K562 (cell line): ENCODE measurements around the gene FFAR1. TPM values are rescaled to one million over a fixed set of nuclear protein-coding genes. Genes with fewer than 3 reads are reported as not detected.

Source experiments
- BCOR ChIP-seq: fragments of 450-650 bp; IDR thresholded peaks from 2 replicates; pipeline ENCODE4 v1.6.1; 2016
- BRD4 ChIP-seq: fragments of 200-600 bp; sonication (generic); IDR thresholded peaks from 2 replicates; pipeline ENCODE4 v1.6.1; 2017; ENCODE audit warnings: inconsistent platforms
- E2F8 ChIP-seq: fragments of 450-650 bp; IDR thresholded peaks from 2 replicates; pipeline ENCODE4 v1.7.1; 2018; ENCODE audit warnings: mild to moderate bottlenecking, low read depth; ENCODE audit not compliant: partially characterized antibody
- KDM5B ChIP-seq: fragments of 200-600 bp; sonication (generic); IDR thresholded peaks from 2 replicates; pipeline ENCODE4 v1.6.1; 2012; ENCODE audit warnings: low read depth, mild to moderate bottlenecking, moderate library complexity, low read length, control low read depth, inconsistent platforms; ENCODE audit not compliant: insufficient replicate concordance
- POU5F1 ChIP-seq: fragments of 150-350 bp; IDR thresholded peaks from 2 replicates; pipeline ENCODE4 v1.6.1; 2014; ENCODE audit warnings: borderline replicate concordance, low read length, low read depth, mild to moderate bottlenecking; ENCODE audit not compliant: partially characterized antibody
- RAD21 ChIP-seq, 2 experiments: fragments of 250-450 bp in 1 of 2; fragments of 450-650 bp in 1 of 2; sonication (Bioruptor Pico) in 1 of 2; formaldehyde crosslinking in 1 of 2; IDR thresholded peaks in 1 of 2; conservative IDR thresholded peaks in 1 of 2; 2 replicates each; pipeline versions ENCODE4 v1.4.0 to v1.8.0; 2020 to 2022; ENCODE audit warnings: mild to moderate bottlenecking in 2 of 2, moderate library complexity in 1 of 2
- SRSF9 ChIP-seq: fragments of 200-400 bp; formaldehyde crosslinking; IDR thresholded peaks from 2 replicates; pipeline ENCODE4 v1.6.1; 2017; ENCODE audit warnings: low read depth, low read length, borderline replicate concordance
- TFAP4 ChIP-seq: sonication (generic); formaldehyde crosslinking; IDR thresholded peaks from 2 replicates; pipeline ENCODE4 v1.8.0; 2022; ENCODE audit warnings: missing genetic modification reagents, mild to moderate bottlenecking, moderate library complexity, borderline replicate concordance
- U2AF1 ChIP-seq: fragments of 200-400 bp; formaldehyde crosslinking; optimal IDR thresholded peaks from 2 replicates; pipeline ENCODE3; 2017; ENCODE audit warnings: mild to moderate bottlenecking, low read depth, low read length, moderate library complexity
- ZBTB17 ChIP-seq: fragments of 450-650 bp; formaldehyde crosslinking; IDR thresholded peaks from 2 replicates; pipeline ENCODE4 v1.4.0; 2020; ENCODE audit warnings: mild to moderate bottlenecking
- ZNF239 ChIP-seq: fragments of 250-450 bp; sonication (Bioruptor Pico); IDR thresholded peaks from 2 replicates; pipeline ENCODE4 v1.4.0; 2020; ENCODE audit warnings: mild to moderate bottlenecking
- ZNF512 ChIP-seq: IDR thresholded peaks from 2 replicates; pipeline ENCODE4 v1.6.1; 2016; ENCODE audit warnings: missing genetic modification characterization, missing compliant biosample characterization
- polyA plus RNA-seq, 8 experiments: library from polyadenylated mRNA; depleted of rRNA in 4 of 8; stranded (reverse) in 5 of 8; unstranded in 3 of 8; fragments of >200 nt; fragmentation: Nextera tagmentation in 2 of 8; fragmentation: Illumina TruSeq in 1 of 8; extraction: Ambion mirVana in 2 of 8; extraction: Trizol in 1 of 8; gene quantifications; 2 replicates each; pipeline versions ENCODE4 v1.2.1 to v1.2.3, GENCODE V29; 2011 to 2014; ENCODE audit warnings: inconsistent platforms in 1 of 8, missing spikeins in 1 of 8
- total RNA-seq, 7 experiments: library from RNA; depleted of rRNA in 6 of 7; stranded (reverse); fragments of >200 nt in 6 of 7; fragmentation: Illumina TruSeq in 2 of 7; extraction: Trizol in 2 of 7; gene quantifications; 2 replicates each; pipeline versions ENCODE4 v1.2.1 to v1.2.3, GENCODE V29; 2011 to 2021; ENCODE audit warnings: low replicate concordance in 1 of 7
- TF ChIP-seq, protein P1 (sequence below): fragments of 450-650 bp; IDR thresholded peaks from 2 replicates; pipeline ENCODE4 v1.6.1; 2018; ENCODE audit warnings: mild to moderate bottlenecking, low read depth; ENCODE audit not compliant: partially characterized antibody
- TF ChIP-seq, protein P2 (sequence below), 2 experiments: fragments of 450-650 bp; IDR thresholded peaks; 2 replicates each; pipeline ENCODE4 v1.6.1; 2016

Gene FFAR1
- total and polyA plus RNA-seq, 9 of the 15 experiments (the other 6 are each of a cell fraction or from before 2014, with no cell fraction given) = not detected

DNA sequence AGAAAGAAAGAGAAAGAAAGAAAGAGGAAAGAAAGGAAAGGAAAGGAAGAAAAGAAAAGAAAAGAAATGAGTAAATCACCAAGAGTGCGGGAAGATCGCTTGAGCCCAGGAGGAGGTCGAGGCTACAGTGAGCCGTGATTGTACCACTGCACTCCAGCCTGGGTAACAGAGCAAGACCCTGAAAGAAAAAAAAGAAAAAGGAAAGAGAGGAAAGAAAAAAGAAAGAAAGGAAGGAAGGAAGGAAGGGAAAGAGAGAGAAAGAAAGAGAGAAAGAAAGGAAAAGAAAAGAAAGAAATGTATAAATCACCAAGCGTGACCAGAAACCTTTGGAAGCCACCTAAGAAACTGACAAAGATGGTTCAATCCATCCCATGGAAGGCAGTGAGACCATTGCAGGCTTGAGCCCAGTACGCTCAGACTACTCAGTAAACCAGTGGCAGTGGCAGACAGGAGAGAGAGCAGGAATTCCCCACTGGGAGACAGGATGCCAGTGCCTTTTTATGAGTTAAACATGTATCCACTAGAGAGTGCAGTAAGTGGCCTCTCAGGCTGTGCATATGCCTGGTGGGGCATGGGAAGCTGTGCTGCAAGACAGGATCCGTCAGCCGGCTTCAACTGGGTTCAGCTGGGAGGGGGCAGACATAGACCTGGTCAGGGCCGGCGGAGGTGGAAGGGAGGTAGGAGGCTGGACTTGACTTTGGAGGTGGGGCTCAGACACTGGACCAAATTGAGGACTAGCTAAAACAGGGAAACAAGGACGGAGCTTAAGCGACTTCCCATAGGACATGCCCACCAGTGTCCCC, 28.0 kb downstream of the FFAR1 start (continued):
- TF ChIP-seq, protein P1, sequence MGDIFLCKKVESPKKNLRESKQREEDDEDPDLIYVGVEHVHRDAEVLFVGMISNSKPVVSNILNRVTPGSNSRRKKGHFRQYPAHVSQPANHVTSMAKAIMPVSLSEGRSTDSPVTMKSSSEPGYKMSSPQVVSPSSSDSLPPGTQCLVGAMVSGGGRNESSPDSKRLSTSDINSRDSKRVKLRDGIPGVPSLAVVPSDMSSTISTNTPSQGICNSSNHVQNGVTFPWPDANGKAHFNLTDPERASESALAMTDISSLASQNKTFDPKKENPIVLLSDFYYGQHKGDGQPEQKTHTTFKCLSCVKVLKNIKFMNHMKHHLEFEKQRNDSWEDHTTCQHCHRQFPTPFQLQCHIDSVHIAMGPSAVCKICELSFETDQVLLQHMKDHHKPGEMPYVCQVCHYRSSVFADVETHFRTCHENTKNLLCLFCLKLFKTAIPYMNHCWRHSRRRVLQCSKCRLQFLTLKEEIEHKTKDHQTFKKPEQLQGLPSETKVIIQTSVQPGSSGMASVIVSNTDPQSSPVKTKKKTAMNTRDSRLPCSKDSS = peak; percentile 45
- TF ChIP-seq, protein P2, sequence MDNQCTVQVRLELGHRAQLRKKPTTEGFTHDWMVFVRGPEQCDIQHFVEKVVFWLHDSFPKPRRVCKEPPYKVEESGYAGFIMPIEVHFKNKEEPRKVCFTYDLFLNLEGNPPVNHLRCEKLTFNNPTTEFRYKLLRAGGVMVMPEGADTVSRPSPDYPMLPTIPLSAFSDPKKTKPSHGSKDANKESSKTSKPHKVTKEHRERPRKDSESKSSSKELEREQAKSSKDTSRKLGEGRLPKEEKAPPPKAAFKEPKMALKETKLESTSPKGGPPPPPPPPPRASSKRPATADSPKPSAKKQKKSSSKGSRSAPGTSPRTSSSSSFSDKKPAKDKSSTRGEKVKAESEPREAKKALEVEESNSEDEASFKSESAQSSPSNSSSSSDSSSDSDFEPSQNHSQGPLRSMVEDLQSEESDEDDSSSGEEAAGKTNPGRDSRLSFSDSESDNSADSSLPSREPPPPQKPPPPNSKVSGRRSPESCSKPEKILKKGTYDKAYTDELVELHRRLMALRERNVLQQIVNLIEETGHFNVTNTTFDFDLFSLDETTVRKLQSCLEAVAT (IDR thresholded peaks at IDR 0.05) = 0 out of 4 replicates have a peak, but pooled peaks of 1 of the 2 experiments have one; percentile 37
- TF ChIP-seq POU5F1 = no peak
- TF ChIP-seq RAD21 (CRISPR knock-in tag; conservative IDR thresholded peaks at IDR 0.05 in 1 of 2, IDR thresholded peaks at IDR 0.05 in 1 of 2) = no peak
- TF ChIP-seq TFAP4 = no peak
- TF ChIP-seq ZNF239 (CRISPR knock-in tag) = no peak
- TF ChIP-seq E2F8 = no peak
- TF ChIP-seq ZBTB17 (CRISPR knock-in tag) = no peak
- TF ChIP-seq BCOR = no peak
- no peak for TF ChIP-seq BRD4
- TF ChIP-seq ZNF512 (tag) = peak; percentile 100
- no peak for TF ChIP-seq KDM5B
- no peak for TF ChIP-seq U2AF1
- TF ChIP-seq SRSF9 = no peak
